K562 (cell line): ENCODE measurements around the gene OLIG2.

Source experiments
- CTCF ChIP-seq, 3 experiments: IDR thresholded peaks in 2 of 3; conservative IDR thresholded peaks in 1 of 3; 2 replicates each; pipeline ENCODE4 v1.5.1; 2011 to 2012; ENCODE audit warnings: low read length in 3 of 3, mild to moderate bottlenecking in 3 of 3, control low read depth in 2 of 3, improper control_type of control experiment in 1 of 3, inconsistent platforms in 1 of 3, low read depth in 1 of 3, mixed read lengths in 1 of 3, moderate library complexity in 1 of 3; ENCODE audit not compliant: insufficient read depth in 2 of 3
- HMG20A ChIP-seq: fragments of 450-650 bp; formaldehyde crosslinking; conservative IDR thresholded peaks from 2 replicates; pipeline ENCODE4 v1.4.0; 2020; ENCODE audit warnings: mild to moderate bottlenecking, mixed read lengths
- SP1 ChIP-seq: sonication (generic); formaldehyde crosslinking; IDR thresholded peaks from 2 replicates; pipeline ENCODE4 v1.8.1; 2022; ENCODE audit warnings: mild to moderate bottlenecking, missing genetic modification reagents

GRCh38 chr21:33033961-33034413, 8.3 kb downstream of the OLIG2 start:
- TF ChIP-seq HMG20A (CRISPR knock-in tag) (no peak), CTCF (IDR thresholded peaks at IDR 0.05 in 2 of 3, conservative IDR thresholded peaks at IDR 0.05 in 1 of 3; ENCODE audit: insufficient read depth in 2 of 3, low read depth in 1 of 3, low read length in 3 of 3) (no peak), SP1 (no peak)
